ENCODE results near the gene HLTF.

HLTF gene

DNA sequence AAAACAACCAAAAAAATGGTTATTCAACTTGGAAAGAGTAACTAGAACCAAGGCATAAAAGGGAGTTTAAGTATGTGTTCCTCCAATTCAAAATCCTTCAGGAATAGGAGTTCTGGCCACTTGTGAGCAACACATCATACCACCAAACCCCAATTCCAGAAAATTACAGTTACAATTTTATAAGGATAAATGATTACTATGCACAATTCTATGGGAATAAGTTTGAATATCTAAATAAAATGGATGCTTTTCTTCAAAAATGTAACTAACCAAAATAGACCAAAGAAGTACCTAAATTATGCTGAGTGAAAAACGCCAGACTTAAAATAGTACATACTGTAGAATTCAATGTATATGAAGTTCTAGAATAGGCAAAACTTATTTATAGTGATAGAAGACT is 4.6 kb downstream of the HLTF start:
- DNase-seq, result no peak

GRCh38 chr3:149080699-149081091 is 5.6 kb downstream of the HLTF start:
- peak; percentile 53 for DNase-seq

- DNase-seq, result no peak
Measured at GRCh38 chr3:149080011-149080698, 6.2 kb downstream of the HLTF start.

DNA sequence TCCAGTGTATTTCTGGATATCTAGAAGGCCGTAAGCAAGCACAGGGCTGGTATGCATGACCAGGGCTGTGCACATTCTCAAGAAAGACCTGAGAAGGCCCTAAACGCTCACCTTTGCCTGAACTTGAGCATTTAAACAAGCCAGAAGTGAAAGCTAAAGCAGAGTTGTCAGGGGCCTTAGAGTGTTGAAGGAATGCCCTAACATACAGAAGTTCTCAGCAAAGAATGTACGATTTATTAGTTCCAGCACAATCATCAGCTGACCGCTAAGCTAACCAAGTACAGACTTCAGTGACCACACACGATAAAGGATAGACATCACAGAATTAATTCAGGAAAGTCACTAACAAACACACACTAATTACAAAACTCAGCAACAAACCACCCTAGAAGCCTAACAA is 8.7 kb downstream of the HLTF start:
- DNase-seq, result no peak

DNA sequence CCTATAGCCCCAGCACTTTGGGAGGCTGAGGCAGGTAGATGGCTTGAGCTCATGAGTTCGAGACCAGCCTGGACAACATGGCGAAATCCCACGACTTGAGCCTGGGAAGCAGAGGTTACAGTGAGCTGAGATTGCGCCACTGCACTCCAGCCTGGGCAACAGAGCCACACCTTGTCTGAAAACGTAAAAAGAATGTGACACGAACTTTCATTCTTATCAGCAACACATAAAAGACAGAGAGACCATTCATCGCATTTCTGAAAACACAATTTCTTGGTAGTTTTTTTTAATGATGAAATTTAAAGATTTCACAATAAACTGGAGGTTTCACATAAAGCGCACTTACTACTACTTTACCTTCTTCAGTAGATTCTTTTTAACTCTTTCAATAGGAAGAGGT is 18.4 kb downstream of the HLTF start:
- DNase-seq, result no peak

DNA sequence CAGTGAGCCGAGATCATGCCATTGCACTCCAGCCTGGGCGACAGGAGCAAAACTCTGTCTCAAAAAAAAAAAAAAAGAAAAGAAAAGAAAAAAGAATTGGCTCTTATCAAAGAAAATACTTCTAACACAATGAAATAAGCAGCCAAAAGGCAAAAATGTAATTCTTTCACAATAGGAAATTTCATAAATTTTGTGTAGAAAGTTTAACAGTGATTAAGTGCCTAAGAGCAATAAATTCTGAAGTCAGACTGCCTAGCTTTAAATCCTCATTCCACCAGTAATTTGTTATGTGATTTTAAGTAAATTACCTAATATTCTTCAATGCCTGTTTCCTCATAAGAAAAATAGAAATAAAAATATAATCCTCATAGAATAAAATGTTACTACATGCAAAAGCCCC is 24.6 kb downstream of the HLTF start:
- no peak for DNase-seq

DNA sequence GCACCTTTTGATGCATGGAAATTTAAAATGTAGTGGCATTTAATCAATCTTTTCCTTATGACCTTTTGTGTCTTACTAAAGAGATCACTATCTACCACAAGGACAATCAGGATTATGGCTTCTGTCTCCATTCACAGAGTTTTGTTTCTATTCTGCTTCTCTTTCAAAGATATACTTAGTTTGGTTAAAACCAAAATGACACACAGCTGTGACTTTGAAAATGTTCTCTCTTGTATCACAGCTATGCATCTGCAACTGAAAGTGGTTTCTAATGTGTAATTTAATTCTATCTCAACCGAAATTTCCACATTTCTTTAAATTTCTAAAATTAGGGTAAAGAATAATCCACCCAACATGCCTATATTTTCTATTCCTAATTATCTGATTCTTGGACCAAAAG is 27.7 kb downstream of the HLTF start:
- DNase-seq, result no peak

DNA sequence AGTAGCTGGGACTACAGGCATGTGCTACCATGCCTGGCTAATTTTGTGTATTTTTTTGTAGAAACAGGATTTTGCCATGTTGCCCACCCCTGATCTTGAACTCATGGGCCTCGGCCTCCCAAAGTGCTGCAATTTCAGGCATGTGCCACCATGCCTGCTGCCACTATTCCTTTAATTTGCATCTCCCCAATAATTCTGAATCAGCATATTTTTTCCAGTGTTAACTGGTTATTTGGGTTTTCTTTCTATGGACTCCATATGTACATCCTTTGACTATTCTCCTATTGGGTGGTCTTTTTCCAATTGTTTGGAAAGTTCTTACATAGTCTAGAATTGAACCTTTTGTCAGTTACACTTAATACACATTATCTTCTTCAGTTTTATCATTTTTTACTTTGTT is 28.1 kb downstream of the HLTF start:
- no peak for DNase-seq

DNA sequence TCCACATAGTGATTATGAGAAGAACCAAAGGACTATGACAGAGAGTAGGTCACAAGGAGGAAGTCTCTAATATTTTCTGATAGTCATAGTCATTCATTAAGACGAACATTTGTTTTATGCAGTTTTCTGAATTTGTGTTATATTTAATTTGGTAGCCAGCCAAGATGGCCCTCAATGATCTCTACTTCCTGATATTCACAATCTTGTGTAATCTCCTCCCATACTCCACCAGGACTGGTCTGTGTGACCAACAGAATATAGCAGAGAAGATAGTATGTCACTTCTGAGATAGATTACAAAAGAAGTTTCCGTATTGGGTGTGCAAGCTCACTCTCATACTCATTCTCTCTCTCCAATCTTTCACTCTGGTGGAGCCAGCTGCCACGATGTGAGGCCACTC is 30.8 kb downstream of the HLTF start:
- no peak for DNase-seq

- DNase-seq, result no peak
Measured at GRCh38 chr3:149044339-149045083, 41.8 kb downstream of the HLTF start.

- peak; percentile 55 for DNase-seq
Measured at GRCh38 chr3:149042789-149043386, 43.4 kb downstream of the HLTF start.

DNA sequence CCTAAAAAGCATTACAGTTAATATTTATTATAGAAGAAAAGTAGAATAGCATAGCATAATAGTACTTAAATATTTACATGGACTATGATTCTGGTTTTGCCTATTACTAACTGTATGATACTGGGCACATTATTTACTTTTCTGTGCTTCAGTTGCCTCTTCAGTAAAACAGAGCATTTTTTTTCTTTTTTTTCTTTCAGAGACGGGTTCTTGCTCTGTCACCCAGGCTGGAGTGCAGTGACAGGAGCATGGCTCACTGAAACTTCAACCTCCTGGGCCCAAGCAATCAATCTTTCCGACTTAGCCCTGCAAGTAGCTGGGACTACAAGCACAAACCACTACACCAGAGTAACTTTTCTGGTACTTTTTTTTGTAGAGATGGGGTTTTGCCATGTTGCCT is 48.0 kb downstream of the HLTF start:
- no peak for DNase-seq

DNA sequence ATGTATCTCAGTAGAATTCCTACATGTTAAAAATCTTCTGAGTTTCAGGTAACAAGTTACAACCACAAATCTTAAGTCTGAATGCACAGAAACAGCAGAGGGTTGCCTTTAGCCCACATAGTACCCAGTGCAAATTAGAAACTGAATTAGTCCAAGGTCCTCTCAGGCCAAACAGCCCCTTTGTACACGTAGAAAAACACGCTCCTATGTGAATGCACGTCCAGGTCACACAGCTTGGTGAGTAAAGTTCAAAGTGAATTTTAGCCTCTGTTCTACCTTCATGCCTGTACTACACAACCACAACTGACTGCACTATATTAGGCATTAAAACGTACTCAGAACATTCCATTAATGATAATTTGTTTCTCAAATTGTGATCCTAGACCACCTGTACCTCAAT is 48.6 kb downstream of the HLTF start:
- DNase-seq, result no peak

GRCh38 chr3:149031096-149031495 is 55.2 kb downstream of the HLTF start:
- no peak for DNase-seq

- no peak for DNase-seq
Measured at GRCh38 chr3:149026718-149027117, 59.6 kb downstream of the HLTF start.

DNA sequence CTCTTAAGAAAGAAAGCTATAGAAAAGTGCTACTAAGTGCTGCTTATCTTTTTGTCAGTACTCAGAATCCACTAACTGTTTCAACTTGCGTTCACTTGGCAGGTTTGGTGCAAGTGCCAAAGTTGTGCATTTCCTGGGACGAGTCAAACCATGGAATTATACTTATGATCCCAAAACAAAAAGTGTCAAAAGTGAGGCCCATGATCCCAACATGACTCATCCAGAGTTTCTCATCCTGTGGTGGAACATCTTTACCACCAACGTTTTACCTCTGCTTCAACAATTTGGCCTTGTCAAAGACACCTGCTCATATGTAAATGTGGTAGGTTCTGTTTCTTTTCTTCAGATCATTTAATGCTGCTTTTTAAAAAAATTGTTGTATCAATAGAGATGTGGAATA is 62.4 kb downstream of the HLTF start:
- DNase-seq, result no peak

- no peak for DNase-seq
Measured at GRCh38 chr3:149021830-149022229, 64.5 kb downstream of the HLTF start.

DNA sequence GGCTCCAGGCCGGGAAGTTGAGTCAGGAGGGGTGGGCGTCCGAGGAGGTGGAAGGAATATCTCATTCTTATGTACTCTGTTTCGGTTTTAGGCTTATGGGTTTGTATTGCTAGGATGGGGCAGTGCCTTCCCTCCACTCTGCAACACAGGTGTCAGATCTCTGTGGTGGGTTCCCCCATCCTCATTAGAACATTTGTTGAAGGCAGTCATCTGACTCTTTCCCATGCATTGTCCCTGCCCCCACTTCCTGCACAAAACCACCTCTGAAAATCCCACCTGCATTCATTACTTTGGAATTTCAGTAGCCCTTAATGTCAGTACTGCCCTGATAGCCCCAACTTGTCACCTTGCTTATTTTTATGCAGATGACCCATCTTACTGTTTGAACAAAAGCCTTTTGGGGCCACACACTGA is 65.5 kb downstream of the HLTF start:
- DNase-seq, result no peak

DNA sequence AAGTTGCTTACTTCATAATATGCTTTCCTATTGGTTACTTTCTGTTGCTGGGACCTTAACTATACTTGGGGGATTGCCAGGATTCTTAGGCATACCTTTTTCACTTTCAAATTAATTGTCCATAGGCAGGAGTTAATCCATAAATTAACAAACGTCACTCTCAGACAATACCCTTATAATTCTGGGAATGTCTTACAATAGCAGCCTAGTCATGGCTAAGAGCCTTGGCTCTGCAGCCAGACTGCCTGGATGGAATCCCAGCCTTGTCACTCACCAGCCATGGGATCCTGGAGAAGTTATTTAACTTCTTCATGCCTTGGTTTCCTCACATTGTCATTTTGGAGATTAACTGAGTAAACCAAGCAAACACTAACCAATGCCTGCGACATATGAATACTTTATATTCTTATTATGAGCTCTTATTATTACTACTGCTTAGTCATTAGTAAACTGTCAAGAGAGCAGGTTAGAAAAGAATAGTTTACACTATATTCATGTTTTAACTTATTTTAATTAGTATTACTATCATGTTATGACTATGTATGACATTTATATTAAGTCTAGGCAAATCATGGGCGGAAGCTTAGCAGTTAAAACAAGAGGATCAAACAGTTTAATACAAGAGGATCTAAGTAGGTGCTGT is 66.0 kb downstream of the HLTF start:
- no peak for DNase-seq

GRCh38 chr3:149019580-149019979 is 66.8 kb downstream of the HLTF start:
- DNase-seq, result no peak

GRCh38 chr3:149018247-149018646 is 68.1 kb downstream of the HLTF start:
- DNase-seq, result no peak

DNA sequence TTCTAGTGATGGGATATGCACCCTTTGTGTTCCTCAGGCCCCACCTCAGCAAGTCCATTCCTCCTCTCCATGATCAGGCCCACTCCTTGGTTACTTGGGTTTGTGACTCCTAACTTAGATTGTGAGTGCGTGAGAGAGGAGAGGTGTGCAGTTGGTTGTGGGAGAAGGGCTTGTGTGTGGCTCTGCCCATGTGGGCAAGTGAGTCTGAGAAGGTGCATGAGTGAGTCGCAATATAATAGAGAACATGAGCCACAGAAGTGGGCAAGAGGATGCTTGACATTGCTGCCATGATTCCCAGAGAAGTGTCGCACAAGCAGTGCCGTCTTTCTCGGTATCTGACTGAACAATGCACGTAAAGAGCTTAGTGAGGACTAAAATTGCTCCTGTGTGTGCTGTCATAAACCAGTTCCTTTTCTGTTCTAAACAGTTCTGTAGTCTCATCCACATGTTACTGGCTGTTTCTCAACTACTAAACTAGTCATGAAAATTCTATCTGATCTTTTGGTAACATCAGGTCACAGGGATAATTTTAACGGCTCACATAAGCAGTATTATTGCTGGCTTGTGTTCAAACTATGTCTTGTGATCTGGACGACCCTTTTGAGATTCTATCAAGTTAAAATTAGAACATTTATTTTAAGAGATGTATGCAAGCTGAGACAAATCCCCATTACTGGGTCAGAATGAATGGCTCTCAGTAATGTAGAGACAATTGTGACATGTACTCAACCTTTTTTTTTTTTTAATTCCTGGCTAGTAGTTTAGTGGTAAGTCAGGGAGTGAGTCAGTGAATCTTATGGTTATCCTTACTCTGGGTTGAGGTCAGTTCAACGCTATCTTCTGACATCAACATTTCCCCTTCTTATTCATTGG is 69.4 kb downstream of the HLTF start:
- DNase-seq, result peak; percentile 3

DNA sequence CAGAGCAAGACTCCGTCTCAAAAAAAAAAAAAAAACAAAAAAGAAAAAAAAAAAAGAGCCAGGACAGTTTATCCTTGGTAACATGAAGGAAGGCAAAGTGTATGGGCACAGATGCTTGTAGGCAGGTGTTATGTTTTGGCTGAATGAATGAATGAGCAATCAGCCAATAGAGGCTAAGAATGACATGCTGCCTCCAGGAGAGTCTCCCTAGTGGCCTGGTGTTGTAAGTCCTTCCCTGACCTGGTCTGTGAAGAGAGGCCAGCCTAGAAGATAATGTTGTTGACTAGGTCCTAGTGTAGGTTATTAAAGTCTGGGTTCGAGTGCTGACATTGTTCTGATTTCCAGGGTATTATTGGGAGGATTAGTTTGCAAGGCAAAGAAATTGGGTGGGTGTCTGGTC is 70.1 kb downstream of the HLTF start:
- DNase-seq, result no peak

All from inflammatory macrophage treated with lipopolysaccharide for 4 hours (primary cell).